ENCODE data around the gene ASCL2.

DNA sequence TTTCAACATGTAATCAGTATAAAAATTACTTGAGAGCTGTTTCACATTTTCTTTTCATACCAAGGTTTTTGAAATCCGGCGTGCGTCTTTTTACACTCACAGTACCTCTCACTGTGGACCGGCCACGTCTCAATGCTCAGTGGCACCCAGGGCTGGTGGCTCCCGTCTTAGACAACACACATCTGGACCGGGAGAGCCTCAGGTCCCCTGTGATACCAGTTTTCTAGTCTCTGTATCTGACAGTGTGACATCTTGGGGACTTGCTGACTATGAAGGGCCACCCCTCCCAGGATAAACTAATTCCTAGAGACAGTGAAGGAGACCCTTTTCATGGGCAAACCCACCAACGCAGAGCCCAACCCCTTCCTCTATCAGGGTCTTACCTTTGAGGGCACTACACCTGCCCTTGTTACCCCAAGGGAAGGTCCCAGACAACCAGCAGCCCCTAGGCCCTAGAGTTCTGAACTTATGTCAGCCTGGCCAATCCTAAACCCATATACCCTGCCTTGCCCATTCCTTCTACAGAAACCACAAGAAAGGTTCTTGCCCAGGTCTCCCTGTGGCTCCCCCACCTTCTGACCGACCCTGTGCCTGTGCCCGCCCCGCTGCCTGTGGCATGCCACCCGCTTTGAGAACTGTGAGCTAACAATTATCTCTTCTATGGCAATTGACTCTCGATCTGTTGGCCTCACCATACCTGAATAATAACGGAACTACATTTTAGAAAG lies 6.1 kb upstream of the ASCL2 start:
- TF ChIP-seq, protein P1, sequence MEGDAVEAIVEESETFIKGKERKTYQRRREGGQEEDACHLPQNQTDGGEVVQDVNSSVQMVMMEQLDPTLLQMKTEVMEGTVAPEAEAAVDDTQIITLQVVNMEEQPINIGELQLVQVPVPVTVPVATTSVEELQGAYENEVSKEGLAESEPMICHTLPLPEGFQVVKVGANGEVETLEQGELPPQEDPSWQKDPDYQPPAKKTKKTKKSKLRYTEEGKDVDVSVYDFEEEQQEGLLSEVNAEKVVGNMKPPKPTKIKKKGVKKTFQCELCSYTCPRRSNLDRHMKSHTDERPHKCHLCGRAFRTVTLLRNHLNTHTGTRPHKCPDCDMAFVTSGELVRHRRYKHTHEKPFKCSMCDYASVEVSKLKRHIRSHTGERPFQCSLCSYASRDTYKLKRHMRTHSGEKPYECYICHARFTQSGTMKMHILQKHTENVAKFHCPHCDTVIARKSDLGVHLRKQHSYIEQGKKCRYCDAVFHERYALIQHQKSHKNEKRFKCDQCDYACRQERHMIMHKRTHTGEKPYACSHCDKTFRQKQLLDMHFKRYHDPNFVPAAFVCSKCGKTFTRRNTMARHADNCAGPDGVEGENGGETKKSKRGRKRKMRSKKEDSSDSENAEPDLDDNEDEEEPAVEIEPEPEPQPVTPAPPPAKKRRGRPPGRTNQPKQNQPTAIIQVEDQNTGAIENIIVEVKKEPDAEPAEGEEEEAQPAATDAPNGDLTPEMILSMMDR (IDR thresholded peaks at IDR 0.05): no peak
- TF ChIP-seq EZH2phosphoT487 (IDR thresholded peaks at IDR 0.05) (no peak), EZH2 (IDR thresholded peaks at IDR 0.05) (no peak)
